LNCAP (cell line): ENCODE data around the gene ADAM33.

ENCODE experiments used
- TF ChIP-seq, protein P1 (sequence below): fragments of 450-650 bp; IDR thresholded peaks from 2 replicates; pipeline ENCODE4 v1.5.1; 2017; ENCODE audit warnings: mild to moderate bottlenecking

ADAM33 gene

GRCh38 chr20:3645309-3646066 lies 36.3 kb downstream of the ADAM33 start:
- TF ChIP-seq, protein P1, sequence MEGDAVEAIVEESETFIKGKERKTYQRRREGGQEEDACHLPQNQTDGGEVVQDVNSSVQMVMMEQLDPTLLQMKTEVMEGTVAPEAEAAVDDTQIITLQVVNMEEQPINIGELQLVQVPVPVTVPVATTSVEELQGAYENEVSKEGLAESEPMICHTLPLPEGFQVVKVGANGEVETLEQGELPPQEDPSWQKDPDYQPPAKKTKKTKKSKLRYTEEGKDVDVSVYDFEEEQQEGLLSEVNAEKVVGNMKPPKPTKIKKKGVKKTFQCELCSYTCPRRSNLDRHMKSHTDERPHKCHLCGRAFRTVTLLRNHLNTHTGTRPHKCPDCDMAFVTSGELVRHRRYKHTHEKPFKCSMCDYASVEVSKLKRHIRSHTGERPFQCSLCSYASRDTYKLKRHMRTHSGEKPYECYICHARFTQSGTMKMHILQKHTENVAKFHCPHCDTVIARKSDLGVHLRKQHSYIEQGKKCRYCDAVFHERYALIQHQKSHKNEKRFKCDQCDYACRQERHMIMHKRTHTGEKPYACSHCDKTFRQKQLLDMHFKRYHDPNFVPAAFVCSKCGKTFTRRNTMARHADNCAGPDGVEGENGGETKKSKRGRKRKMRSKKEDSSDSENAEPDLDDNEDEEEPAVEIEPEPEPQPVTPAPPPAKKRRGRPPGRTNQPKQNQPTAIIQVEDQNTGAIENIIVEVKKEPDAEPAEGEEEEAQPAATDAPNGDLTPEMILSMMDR = no peak

DNA sequence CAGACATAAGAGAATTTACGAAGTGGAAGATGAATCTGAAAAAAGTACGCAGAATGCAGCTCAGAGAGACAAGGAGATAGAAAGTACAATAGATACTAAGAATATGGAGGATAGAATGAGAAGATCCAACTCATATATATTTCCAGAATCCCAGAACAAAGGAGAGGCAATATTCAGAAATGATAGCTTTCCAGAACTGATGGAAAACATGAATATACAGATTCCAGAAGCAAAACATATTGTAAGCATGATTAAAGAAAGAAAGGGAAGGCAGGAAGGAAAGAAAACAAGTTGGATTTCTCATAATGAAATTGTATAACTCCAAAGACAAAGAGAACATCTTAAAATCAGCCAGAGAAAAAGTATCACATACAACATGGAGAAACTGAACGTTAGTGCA lies 41.6 kb downstream of the ADAM33 start:
- TF ChIP-seq, protein P1 = no peak

DNA sequence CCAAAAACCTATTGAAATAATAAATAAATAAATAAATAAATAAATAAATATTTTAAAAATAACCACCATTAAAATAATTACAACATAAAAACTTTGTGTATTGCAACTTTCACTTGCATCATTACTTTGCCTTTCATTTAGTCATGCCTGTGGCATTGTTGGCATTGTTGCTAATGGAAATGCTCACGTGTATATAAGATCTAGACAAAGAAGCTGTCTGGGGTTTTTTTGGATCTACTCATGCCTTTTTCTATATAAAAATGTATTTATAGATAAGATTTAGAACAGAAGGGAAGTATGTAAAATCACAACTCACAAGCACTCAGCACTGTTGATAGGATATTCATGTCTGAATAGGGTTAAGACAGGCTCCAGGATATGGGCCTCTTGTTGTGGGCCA lies 46.5 kb downstream of the ADAM33 start:
- TF ChIP-seq, protein P1 = no peak

- TF ChIP-seq, protein P1 = no peak
These were observed 47.8 kb downstream of the ADAM33 start for GRCh38 chr20:3633913-3634478.

DNA sequence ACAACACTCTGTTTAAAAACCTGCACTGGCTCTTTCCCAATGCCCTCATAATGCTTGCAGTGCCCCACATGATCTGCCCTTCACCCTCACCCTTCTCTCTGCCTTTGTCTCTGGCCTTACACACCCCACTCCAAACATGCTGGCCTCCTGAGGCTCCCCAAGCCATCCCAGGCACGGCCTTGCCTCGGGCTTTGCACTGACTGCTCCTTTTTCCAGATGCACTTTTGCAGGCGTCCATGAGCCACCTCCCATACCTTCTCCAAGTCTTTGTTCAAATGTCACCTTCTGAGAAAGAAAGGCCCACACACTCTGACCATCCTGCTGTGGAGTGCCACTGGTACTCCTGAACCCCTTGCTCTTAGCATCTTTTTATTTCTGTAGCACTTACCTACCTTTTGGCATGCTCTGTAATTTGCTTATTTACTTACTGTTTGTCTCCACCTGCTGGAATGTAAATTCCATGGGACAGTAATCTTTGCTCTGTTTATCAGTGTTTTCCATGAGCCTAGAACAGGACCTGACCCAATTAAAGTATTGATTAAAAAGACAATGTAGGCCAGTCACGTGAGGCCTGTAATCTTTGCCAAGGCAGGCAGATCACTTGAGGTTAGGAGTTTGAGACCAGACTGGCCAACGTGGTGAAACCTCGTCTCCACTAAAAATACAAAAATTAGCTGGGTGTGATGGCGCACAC lies 49.4 kb downstream of the ADAM33 start:
- TF ChIP-seq, protein P1 = peak; percentile 39; the same call in 1 of the 2 replicates

DNA sequence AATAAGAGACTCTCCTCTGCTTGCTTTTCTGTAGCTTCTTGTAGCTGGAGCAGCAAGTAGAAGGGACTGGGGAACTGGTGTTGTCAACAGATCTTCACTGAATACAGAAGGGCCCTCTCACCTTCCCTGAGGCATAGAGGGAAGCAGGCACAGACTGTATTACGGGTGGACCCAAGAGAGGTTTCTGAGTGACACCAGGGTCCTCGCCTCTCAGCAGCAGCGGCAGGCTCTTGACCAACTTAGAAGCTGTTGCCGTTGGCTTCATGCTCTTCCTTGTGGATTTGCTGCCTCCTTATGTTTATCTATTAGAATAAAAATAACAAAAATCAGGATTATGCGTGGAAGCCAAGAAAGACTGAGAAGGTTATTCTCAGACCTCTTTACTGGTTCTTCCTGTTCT lies 50.3 kb downstream of the ADAM33 start:
- TF ChIP-seq, protein P1 = no peak

DNA sequence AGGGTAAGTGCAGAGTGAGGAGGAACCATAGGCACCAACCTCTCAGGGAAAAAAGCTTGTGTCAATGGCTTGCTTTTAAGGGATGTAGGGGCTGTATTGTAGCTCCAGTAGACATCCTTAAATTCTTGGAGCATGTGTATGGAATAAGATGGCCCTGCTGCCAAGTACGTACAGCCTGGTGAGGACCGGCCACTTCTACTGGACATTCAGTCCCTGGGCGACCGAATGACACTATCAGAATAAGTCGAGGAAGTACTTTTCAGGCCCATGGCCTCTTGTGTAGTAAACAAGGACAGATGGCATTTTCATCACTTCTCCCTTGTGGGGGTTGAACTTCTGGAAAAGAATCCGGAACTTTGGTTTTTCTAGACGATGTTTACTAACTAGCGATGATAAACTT lies 51.4 kb downstream of the ADAM33 start:
- TF ChIP-seq, protein P1 = no peak
